IPS-NIHi7 (cell line): ENCODE data around the gene NME8.

Source experiments
- DNase-seq: peaks from one replicate; pipeline ENCODE4 v3.0.0; 2012; ENCODE audit warnings: mixed read lengths; ENCODE audit errors: extremely low spot score

NME8 gene

DNA sequence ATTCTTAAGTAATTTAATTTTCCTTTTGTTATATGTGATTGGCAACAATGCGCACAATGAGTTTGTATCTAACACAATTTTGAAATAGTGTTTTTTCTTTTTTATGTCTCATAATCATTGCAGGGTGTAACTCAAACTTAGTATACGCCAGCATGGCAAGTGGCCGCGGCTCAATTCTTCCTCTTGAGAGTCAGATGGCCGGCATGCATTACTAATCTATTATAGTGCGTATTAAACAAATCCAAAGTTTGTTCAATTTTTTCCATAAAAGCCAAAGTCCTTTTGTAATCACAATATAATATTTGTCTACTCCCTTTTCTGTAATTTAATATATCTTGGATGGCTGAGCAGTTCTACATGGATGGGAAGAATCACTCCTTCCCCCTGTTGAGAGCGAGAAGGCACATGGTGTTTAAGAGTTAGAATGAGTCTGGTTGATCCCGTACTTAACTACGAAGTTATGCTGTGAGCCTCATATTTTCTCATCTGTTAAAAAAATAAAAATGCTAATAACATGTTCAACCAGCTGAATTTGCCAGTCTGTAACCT lies 84.7 kb downstream of the NME8 start:
- no peak for DNase-seq

GRCh38 chr7:37942934-37943610 lies 94.7 kb downstream of the NME8 start:
- DNase-seq: peak; percentile 63

DNA sequence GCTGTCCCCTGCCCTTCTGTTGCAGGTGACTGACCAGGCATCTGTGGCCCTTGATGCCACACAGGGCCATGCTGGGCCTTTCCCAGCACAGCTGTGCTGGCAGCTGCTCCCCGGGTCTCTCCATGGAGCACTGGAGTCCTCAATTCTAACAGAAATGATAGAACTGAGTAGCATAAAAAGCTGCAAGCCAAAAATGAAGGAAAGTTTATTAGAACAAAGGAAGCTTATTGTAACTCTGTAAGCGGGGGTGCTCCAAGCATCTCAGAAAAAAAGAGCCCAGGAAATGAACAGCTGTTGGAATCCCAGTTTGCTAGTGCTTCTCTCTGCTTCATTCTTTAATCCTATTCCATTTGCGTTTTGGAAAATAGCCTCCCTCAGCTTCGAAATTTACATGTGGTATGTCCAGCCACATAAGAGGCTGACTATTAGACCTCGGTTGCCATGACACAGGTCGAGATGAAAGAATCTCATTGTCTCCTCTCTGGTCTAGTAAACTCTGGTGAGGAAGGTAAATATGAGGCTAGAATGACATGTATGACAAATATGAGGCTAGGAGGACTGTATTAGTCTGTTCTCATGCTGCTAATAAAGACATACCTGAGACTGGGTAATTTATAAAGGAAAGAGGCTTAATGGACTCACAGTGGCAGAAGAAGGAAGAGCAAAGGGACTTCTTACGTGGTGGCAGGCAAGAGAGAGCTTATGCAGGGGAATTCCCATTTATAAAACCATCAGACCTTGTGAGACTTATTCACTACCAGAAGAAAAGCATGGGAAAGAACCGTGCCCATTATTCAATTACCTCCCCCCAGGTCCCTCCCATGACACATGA lies 95.7 kb downstream of the NME8 start:
- no peak for DNase-seq

- no peak for DNase-seq
Measured at GRCh38 chr7:37944737-37945054, 96.3 kb downstream of the NME8 start.

DNA sequence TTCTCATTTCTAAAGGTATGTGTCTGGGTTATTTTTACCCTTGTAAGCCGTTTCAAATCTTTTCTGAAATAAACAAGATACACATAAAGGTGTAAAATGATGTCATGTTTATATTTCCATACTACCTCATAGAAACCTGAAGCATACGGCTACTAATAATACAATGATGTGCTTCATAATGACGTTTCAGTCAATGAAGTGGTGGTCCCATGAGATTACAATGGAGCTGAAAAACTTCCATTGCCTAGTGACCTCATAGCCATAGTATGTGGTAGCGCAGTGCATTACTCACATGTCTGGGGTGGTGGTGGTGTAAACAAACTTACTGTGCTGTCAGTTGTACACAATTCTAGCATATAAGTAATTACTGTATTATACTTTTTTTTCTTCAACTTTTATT lies 96.9 kb downstream of the NME8 start:
- DNase-seq: no peak

DNA sequence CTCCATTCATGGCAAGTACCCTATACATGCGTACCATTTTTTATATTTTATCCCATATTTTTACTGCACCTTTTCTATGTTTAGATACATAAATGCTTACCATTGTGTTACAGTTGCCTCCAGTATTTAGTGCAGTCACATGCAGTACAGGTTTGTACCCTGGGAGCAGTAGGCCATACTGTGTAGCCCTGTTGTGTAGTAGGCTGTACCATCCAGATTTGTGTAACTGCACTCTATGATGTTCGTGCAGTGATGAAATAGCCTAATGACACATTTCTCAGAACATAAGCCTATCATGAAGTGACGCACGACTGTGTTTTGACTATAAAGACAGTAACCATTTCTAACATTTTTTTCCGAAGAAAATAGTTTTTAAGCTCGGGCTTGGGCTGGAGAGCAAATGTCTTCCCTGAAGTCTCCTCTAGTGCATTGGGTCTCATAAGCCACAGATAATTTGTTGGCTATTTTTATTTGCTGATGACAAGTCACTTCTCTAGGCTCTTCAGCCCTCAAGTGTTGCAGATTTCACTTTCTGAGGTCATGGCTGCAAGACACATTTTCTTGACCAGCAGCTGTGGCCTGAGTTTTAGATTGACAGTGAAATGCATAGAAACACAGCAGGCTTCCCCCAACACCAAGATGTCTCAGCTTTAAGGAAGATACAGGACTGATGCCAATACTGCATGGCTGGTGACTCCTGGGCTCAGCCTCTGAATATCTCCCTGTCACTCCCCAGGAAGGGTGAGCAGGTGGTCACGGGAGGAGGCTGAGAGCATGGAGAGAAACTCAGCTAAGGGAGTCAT lies 98.9 kb downstream of the NME8 start:
- no peak for DNase-seq

DNA sequence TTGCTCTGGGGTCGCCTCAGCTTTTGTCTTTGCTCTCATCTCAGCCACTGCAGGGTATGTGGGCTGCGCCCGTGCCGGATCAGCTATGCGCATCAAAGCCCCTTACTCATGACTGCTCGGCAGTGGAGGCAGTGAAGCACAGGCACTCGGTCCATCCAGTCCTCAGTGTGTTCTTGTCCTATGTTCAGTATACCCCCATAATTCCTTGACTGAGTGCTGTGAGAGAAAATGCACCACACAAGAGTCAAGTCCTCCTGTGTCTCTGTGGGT lies 99.5 kb downstream of the NME8 start:
- DNase-seq: no peak
